HPDE6-E6E7 (cell line): Measurements from ENCODE around the gene DIP2B.
"Not testable (repeated sequence)": the region's sequence is repeated elsewhere in the genome, so short reads cannot be mapped to it uniquely, and the experiment has no call there.

Experiments used
- DNase-seq: peaks from one replicate; pipeline ENCODE4 v3.0.0; 2011; ENCODE audit warnings: missing footprints; ENCODE audit errors: extremely low spot score

Gene DIP2B, protein sequence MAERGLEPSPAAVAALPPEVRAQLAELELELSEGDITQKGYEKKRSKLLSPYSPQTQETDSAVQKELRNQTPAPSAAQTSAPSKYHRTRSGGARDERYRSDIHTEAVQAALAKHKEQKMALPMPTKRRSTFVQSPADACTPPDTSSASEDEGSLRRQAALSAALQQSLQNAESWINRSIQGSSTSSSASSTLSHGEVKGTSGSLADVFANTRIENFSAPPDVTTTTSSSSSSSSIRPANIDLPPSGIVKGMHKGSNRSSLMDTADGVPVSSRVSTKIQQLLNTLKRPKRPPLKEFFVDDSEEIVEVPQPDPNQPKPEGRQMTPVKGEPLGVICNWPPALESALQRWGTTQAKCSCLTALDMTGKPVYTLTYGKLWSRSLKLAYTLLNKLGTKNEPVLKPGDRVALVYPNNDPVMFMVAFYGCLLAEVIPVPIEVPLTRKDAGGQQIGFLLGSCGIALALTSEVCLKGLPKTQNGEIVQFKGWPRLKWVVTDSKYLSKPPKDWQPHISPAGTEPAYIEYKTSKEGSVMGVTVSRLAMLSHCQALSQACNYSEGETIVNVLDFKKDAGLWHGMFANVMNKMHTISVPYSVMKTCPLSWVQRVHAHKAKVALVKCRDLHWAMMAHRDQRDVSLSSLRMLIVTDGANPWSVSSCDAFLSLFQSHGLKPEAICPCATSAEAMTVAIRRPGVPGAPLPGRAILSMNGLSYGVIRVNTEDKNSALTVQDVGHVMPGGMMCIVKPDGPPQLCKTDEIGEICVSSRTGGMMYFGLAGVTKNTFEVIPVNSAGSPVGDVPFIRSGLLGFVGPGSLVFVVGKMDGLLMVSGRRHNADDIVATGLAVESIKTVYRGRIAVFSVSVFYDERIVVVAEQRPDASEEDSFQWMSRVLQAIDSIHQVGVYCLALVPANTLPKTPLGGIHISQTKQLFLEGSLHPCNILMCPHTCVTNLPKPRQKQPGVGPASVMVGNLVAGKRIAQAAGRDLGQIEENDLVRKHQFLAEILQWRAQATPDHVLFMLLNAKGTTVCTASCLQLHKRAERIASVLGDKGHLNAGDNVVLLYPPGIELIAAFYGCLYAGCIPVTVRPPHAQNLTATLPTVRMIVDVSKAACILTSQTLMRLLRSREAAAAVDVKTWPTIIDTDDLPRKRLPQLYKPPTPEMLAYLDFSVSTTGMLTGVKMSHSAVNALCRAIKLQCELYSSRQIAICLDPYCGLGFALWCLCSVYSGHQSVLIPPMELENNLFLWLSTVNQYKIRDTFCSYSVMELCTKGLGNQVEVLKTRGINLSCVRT (N-terminal part only)

DNA sequence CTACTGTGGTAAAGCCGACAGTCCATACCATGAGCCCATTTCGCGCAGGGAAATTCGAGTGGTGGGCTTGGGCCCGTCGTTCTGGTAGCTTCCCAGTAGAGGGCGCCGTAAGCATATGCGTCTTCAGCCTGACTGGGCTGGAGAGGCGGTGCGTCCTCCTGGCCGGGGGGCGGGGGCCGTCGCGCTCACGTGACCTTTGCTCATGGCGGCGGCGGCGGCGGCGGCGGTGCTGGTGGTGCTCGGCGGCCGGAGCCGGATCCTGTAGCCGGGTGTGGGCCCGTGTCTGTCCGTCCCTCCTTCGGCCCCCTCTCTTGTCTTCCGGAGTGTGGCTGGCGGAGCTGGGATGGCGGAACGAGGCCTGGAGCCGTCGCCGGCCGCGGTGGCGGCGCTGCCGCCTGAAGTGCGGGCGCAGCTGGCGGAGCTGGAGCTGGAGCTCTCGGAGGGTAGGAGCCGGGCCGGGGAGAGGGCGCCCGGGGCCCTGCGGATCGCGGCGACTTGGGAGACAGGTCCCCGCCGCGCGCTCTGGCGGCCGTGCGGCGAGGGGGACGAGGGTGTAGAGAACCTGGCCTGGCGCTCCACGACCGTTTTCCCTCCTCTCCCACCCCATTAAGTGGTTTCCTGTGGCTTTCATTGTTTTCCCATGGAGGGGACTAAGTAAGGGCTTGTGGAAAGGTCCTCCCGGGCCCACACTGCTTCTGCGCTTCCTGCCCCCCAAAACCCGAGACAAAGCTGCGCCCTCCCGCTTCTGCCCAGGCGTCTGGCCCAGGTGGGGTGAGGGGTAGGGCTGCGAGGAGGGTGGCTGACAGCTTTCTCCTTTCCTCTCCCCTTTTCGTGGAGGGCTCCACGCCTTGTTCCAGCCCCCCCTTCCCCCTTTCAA, at the start of gene DIP2B:
Gene DIP2B (plus strand): TSS at position 188 of the 877 bp plus-strand sequence. CDS start 156 bp downstream, at position 344.
- DNase-seq, result peak; percentile 72

DNA sequence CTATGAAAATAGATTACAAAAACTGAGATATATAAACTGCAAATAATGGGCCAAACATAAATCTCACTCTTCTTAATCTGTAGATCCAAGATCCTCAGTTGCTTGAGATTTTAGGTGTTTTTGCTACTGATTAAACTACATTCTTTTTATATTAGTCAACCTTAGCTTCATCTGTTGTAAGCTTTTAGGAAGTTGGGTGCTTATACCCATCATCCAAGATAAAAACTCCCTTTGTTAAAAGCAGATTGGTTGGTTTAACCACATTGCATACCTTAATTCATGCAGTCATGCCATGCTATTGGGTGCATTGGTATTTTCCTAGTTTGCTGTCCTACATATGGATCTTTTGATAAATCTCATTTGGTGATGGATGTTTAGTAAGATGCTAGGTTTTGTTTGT, 46.2 kb upstream of the DIP2B start:
- DNase-seq, result no peak

DNA sequence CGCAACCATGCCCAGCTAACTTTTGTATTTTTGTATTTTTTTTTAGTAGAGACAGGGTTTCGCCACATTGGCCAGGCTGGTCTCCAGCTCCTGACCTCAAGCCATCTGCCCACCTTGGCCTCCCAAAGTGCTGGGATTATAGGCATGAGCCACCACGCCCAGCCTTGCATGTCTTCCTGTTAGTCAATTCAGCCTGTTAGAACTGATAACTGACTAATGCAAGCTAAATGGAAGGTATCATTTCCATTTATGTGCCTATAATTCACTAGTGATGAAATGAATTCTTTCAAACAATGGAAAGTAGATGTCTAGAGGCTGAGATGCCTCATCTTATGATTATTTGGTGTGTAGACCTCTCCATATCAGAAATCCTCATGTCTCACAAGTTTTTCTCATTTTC, 37.3 kb upstream of the DIP2B start:
- no peak for DNase-seq

DNA sequence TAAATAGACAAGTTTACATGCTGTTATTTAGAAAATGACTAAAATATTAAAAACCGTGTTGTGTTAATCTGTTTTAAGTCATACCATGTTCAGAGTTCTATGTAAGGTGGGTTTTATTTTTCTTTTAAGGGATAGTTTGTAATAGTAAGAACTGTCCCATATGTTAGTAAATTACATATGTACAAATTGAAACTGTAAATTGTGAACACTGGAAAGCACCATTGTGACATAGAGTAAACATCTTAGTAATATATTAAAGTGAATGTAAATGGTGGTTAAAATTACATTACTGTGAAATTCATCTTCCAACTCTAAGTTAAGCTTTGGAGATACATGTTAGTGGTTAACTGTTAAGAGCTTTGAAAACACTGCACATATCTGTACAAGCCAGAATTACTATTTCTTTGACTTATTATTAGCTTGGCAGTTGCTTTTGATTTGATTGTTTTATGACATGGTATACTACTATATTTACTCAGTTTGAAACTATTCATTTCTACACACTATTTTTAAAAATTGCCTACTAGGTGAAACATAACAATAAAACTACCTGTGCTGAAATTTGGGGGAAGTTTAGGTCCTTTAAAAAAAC, 27.4 kb upstream of the DIP2B start:
- no peak for DNase-seq

DNA sequence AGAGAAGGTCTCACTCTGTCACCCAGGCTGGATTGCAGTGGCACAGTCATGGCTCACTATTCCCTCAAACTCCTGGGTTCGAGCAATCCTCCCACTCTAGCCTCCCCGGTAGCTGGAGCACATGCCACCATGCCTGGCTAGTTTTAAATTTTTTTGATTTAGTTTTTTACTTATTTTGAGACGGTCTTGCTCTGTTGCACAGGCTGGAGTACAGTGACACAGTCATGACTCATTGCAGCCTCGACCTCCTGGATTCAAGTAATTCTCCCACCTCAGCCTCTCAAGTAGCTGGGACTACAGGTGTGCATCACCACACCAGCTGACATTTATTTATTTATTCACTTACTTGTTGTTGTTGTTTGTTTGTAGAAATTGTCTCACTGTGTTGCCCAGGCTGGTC, 22.2 kb upstream of the DIP2B start:
- no peak for DNase-seq

DNA sequence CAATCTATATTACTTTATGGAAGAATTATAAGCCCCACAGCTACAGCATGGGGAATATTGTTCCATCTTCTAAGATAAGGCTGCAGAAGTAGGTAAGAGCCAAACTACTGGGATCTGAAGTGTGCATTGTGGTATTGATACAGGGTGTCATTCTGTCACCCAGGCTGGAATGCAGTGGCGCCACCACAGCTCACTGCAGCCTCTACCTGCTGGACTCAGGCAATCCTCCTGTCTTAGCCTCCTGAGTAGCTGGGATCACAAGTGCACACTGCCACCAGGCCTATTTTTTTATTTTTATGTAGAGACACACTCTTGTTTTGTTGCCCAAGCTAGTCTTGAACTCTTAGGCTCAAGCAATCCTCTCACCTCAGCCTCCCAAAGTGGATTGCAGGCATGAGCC, 21.3 kb upstream of the DIP2B start:
- no peak for DNase-seq

DNA sequence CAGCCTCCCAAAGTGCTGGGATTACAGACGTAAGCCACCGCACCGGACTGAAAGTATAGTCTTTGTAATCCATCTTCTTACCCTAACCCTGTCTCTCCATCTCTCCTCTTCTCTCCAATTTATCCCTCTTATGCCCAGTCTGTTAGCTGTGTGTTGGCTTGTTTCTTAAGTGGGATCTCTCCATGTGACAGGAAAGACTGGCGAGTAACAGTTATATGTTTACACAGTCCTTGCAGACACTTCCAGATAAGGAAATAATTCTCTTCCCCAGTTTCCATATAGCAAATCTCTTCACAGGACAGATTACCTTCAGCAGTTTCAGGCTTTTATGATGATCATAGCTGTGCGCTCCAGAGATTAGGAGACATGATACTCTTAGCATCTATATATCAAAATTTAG, 16.0 kb upstream of the DIP2B start:
- no peak for DNase-seq

DNA sequence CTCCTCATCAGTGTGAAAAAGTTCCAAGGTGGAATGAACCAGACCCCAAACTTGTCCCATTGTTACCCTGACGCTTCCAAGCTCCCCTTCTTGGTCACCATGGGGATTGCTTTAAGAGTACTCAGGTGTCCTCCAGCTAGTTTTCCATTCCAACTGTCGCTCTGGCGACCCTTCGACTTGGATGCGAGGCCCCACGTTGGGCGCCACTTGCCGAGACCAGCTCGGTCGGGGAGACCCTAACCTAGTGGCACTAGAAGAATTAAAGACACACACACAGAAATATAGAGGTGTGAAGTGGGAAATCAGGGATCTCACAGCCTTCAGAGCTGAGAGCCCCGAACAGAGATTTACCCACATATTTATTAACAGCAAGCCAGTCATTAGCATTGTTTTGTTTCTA, 6.7 kb upstream of the DIP2B start:
- DNase-seq, result not testable (repeated sequence)

DNA sequence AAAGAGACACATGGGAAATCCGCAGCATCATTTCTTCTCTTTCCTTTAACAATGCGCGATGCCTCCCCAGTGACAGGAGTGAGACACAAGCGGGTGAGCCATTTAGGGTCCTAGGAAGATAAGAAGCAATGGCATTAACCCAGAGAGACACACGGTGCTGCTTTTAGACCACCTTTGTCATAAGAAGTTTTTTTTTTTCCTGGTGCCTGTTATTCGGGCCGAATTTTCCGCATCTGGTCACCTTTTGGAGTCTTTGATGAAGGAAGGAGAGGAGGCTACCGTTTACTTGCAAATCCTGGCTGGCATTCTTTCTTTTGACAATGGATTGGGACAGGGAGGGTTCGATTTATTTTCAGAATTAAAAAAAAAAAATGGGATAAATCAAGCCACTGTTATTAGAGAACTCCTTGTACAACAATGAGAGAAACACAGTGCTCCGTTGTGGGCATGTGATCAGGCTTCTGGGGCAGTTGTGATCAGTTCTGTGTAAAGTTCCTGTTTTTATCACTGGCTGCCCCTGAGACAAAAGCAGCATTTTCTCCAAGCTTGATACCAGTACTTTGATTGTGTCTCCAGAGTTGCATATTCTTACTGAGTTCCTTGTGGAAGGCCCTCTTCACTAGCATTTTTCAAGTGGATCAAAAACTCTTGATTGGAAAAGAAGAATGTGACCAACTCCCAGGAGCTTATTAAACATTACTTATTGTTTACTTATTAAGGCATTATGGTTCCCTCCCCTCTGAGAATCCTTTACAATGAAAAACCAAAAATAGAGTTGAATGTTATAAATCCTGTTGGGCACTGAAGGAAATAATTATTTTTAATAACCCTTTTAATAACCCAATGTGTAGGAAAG, 1.1 kb downstream of the DIP2B start:
- DNase-seq, result no peak

DNA sequence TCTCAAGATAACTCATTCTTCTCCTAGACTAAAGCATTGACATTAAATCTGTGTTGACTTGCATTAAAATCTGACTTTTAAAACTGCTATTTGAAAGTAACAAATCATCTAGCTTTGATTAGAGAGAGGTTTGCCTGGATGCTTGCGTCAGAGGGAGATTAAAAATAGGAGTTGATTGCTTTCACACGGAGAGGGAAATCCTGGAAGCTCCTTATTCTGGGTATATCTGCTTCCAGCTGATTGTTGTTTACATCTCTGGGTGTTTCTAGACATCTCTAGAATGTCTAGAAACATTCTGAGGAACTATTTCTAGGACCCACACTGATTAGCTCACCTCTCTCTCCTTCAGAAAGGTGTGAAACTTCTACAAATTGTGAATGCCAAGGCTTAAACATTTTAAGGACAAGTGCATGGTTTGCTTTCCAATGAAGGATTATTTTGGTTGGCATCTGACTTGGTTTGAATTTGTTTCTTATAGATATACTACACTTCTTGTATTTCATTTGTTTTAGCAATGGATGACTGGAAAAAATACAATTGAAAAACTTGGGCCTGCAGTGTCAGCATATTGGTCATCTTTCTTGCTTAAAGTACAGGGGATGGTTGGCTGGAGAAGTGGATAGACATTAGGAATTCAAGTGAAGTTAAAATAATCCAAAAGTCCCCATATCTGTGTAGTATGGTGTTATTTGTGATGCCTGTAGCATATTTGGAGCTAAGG, 2.1 kb downstream of the DIP2B start:
- DNase-seq, result no peak

DNA sequence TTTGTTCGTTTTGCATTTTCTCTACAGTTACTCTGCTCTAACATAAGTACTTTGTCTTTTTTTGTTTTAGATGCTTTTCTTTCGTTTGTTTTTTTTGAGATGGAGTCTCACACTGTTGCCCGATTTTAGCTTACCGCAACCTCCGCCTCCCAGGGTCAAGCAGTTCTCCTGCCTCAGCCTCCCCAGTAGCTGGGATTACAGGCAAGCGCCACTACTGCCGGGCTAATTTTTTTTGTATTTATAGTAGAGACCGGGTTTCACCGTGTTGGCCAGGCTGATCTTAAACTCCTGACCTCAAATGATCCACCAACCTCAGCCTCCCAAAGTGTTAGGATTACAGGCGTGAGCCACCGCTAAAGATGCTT, 2.7 kb downstream of the DIP2B start:
- DNase-seq, result no peak

DNA sequence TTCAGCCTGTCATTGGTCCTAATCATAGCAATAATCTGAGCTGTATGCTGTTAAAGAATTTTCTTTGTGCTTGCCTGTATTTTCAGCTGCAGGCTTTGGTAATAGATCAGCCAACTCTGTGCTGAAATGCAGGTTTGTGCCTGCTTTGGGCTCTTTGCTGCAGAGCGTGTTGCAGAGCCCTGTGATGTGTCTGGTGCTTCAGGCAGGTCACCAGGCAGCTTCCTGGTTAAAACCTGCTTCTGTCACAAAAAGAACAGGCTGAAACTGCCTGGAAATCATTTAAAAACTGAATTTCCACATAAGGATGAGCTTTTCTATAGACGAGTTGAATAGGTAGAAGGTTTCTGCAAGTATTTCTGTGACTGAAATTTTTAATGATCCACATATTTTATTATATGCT, 3.1 kb downstream of the DIP2B start:
- no peak for DNase-seq

DNA sequence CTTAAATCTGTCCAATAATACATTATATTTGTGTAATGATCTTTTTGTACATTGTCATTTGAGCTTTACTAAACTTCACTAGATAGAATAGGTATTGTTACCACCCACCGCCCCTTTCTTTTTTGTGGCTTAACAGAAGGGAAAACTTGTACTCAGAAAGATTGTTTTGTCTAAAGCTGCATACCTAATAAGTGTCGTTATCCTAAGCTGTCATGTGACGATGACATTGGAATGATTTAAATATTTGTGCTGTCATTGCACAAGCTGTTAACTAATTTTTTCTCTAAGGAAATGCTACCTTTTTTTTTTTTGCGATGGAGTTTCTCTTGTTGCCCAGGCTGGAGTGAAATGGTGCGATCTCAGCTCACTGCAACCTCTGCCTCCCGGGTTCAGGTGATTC, 3.6 kb downstream of the DIP2B start:
- DNase-seq, result no peak

DNA sequence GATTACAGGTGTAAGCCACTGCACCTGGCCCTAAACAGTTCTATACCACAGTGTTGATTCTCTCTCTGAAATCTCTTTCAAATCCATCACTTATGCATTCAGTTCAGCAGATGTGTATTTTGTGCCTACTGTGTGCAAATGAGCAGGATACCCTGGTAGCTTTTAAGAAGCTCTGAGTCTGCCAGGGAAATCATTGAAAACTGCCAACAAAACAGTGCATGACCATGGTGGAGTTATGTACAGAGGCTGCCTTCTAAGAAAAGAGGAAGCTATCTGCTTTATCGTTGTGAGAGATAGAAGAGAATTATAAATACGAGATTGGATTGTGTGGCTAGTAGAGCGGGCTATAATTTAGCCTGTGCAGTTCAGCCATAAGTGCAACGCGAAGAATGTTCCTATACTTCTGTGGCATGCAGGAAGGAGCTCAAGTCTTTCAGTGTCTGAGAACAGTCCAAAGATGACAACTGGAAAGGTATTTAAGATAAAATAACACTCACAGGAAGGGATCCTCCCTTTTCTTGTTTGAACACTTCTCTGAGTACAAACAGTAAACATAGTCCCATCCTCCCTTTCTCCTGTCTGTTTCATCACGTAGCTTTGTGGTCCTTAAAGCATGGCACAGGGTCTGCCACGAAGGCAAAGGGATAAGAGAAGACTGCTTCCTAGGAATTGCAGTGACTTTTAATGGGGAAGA, 4.3 kb downstream of the DIP2B start:
- no peak for DNase-seq

DNA sequence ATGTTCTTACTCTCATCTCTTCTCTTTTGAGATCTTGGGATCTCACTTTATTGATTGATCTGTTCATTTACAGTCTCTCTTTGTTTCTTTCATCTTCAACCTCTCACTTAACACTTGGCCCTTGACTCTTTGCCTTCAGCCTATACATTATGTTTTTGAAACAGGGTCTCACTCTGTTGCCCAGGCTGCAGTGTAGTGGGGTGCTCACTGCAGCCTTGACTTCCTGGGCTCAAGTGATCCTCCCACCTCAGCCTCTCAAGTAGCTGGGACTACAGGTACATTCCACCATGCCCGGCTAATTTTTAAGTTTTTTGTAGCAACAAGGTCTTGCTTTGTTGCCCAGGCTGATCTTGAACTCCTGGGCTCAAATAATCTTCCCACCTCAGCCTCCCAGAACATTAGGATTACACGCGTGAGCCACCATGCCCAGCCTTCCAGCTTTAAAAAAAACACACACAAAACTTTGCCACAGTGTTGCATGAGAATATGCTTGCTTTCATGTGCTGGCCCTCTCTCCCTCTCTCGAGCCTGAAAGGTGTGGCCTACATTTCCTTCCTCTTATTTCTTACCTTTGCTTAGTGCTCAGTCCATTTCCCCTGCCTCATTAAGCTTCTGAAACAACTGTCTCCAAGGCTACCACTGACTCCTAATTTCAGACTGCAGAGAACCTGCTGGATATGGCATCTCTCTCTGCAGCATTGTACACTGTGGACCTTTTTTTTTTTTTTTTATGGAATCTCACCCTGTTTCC, 9.9 kb downstream of the DIP2B start:
- DNase-seq, result no peak

DNA sequence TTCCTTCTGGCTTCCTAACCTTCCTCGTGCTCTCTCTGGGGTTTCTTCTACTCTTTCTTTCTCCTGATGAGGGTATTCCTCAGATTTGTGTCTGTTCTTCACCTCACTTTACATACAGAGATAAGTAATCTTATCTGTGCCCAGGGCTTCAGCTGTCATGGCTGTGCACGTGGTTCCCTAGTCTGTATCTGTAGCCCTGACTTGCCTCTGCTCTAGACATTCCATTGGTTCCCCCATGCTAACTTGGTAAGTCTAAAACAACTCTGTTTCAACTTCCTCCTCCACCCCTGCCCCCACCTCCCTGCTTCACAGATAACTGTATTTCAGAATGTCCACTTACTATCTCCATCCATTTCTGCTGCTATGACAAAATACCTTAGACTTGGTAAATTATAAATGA, 10.8 kb downstream of the DIP2B start:
- DNase-seq, result no peak

DNA sequence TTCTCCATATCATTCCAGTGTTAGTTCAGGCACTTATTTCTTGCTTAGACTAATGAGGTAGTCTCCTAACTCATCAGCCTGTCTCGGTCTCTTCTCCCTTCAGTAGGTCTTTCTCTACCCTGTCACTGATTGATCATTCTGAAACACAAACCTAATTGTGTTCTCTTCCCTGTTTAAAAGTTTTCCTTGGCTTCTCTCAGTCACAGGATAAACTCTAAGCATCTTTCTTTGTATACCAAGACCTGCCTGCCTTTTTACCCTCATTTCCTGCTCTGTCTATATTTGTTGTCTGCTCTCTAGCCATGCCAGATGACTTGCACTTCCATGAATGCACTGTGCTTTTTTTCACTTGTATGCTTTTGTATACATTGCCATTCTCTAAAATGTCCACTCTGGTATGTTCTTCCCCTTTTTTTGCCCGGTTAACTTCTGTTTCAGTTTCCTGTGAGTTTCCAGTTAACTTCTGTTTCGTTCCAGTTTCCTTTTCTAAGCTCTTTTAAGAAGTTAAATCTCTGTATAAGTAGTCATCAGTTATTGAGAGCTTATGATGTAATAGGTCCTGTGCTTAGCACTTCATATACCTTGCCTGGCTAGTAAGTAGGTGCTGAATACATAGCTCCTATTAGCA, 12.8 kb downstream of the DIP2B start:
- peak; percentile 42 for DNase-seq
